Measurements from ENCODE around the gene DAB2IP.

DNA sequence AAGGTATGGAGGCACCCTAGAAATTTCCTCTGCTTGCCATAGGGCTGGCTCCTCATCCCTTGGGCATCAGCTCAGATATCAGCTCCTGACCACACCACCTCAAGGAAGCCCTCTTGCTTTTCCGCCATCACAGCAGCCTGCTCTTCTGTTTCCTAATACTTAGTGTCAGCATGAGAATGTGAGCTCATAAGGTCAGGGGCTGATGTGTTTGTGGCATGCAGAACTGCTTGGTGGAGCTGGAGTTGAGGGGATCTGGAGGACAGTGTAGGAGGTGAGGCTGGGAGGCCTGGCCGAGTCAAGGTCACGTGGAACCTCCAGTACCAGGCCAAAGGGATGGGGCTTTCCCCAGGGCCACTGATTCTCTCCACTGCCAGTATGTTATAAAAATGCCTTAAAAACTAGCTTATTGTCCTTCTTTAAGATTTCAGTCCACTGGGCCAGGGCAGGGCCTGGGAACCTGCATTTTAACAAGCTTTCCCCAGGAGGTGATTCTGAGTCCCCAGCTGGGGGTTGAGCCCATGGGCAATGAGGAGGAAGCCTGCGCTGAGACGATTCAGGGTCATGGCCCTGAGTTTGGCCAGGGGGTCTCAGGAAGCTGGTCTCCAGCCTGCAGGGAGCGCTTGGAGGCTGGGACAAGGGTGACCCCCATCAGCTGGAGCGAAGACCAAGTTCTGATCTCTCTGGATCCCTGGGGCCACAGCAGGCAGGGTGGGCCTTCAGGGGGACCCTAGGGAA, 28.6 kb downstream of the DAB2IP start:
- TF ChIP-seq CTCF (optimal IDR thresholded peaks at IDR 0.05 in 1 of 3, IDR thresholded peaks at IDR 0.05 in 1 of 3, conservative IDR thresholded peaks at IDR 0.05 in 1 of 3; ENCODE audit: extremely low read depth in 1 of 3, insufficient read depth in 2 of 3, low read length in 3 of 3), result no peak
- no peak for TF ChIP-seq EZH2 (IDR thresholded peaks at IDR 0.05; ENCODE audit: low read length)
